Astrocyte (in vitro differentiated cells and primary cell): ENCODE results near the gene SH3BP2.

Experiments
- CTCF ChIP-seq: IDR thresholded peaks from 2 replicates; pipeline ENCODE4 v1.5.1; 2011; ENCODE audit warnings: low read depth, mild to moderate bottlenecking, inconsistent platforms, low read length, moderate library complexity; ENCODE audit not compliant: insufficient read depth
- EZH2 ChIP-seq: IDR thresholded peaks from 2 replicates; pipeline ENCODE4 v1.6.1; 2012; ENCODE audit warnings: mild to moderate bottlenecking, low read length, inconsistent platforms; ENCODE audit not compliant: insufficient read depth

GRCh38 chr4:2866891-2867290 lies 74.0 kb downstream of the SH3BP2 start:
- no peak for TF ChIP-seq CTCF
- TF ChIP-seq EZH2 = no peak
